Measurements from ENCODE around the gene DVL2.

DVL2 gene

DNA sequence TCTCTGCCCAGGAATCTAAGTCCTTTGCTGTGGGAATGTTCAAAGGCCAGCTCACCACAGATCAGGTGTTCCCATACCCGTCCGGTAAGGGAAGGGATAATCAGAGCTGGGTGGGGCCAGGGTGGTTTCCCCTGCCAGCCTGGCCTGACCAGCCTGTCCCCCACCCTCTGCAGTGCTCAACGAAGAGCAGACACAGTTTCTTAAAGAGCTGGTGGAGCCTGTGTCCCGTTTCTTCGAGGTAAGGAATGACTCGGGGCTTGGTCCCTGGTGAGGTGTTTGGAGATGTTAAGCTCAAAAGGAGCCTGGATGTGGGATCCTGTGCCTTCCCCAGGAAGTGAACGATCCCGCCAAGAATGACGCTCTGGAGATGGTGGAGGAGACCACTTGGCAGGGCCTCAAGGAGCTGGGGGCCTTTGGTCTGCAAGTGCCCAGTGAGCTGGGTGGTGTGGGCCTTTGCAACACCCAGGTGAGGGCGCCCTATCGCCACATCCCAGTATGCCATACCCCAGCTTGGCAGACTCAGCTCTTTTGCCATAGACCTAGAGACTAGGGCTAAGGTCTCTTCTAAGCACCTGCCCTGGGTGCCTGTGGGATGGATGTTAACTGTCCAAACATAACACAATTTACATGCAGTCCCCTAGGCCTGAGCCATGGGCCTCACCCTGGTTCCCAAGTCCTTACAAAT is 13.6 kb downstream of the DVL2 start:
- in situ Hi-C loops (cut with MboI; ENCODE audit: low sequenced_read_pairs): no loop called here

GRCh38 chr17:7219812-7220592 is 14.3 kb downstream of the DVL2 start, which contains the start of the genes ACADVL and DLG4:
Gene ACADVL (plus strand): TSS chr17:7219938. CDS start chr17:7219985, 47 bp downstream.
Gene DLG4 (minus strand): TSS chr17:7219836.
- in situ Hi-C loops (cut with MboI; ENCODE audit: low sequenced_read_pairs): no loop called here

- in situ Hi-C loops (cut with MboI; ENCODE audit: low sequenced_read_pairs): no loop called here
These were observed 15.0 kb downstream of the DVL2 start for GRCh38 chr17:7219229-7219811.

DNA sequence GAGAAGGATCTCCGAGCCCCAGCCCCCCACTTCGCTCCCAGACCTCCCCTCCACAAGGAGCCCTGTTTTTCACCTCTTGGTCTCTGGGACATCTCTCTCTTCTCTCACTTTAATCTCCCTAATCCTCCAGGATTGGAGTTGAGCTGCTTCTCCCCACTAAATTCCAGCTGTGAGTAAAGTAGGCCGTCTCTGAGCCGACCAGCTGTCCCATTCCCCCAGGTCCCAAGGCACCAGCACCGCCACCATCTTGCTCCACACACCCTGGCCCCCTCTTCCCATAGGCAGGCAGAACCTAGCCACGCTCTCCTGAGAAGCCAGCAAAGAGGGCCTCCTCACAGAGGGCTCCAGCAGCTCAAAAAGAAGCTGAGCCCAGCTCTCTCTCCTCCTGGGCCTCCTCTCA is 15.6 kb downstream of the DVL2 start:
- in situ Hi-C loops (cut with MboI; ENCODE audit: low sequenced_read_pairs): no loop called here

DNA sequence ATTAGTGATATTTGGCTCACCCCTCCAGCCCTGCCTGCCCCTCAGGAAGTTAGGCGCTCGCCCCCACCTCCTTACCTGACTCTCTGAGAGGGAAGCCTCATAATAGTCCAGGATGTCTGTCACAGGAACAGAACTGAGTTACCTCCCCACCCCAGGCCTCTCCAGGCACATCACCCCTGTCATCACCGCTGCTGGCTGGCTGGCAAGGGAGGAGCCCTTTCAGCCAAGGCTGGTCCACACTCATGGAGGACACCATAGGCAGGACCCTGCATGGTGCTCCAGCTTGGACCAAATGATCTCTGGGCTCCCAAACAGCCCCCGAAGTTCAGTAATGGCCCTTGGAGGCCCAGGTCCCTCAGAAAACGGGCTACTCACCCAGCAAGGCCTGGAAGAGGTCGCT is 16.2 kb downstream of the DVL2 start:
- in situ Hi-C loops (cut with MboI; ENCODE audit: low sequenced_read_pairs): no loop called here

DNA sequence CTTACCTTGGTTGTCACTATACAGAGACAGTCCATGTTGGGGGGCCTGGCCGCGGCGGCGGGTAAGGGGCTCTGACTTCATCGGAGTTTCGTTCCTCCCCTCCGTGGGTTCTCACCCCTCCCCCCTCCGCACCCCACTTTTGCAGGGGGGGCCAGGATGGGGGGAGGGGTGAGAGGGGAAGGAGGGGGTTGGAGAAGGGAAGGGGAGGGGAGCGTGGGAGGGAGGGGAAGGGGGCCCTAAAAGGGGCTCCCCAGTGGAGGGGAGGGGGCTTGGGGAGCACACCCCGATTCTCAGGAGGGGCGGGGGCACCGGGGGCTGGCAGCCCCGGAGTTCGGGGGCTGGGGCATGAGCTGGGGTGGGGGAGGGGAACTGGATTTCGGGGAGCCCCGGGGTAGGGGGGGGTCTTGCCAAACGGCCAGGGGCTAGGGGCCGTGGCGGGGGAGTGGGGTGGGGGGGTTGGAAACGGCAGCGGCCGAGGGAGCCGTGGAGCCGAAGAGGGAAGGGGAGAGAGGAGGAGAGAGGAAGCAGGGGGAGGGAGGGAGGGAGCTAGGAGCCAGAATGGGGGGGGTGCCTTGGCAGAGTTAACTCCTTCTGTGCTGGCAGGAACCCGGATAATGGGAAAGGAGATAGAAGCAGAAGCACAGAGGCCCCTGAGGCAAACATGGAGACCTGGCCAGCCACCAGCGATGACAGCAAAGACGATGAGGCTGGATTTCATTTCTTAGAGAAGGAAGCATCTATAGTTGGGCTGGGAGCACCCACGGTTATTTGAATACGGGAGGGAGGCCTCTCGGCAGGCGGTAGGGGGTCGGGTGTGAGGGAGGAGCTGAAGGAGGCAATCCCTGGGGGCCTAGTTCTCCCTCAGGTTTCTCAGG is 17.0 kb downstream of the DVL2 start:
- in situ Hi-C loops (cut with MboI; ENCODE audit: low sequenced_read_pairs): no loop called here

DNA sequence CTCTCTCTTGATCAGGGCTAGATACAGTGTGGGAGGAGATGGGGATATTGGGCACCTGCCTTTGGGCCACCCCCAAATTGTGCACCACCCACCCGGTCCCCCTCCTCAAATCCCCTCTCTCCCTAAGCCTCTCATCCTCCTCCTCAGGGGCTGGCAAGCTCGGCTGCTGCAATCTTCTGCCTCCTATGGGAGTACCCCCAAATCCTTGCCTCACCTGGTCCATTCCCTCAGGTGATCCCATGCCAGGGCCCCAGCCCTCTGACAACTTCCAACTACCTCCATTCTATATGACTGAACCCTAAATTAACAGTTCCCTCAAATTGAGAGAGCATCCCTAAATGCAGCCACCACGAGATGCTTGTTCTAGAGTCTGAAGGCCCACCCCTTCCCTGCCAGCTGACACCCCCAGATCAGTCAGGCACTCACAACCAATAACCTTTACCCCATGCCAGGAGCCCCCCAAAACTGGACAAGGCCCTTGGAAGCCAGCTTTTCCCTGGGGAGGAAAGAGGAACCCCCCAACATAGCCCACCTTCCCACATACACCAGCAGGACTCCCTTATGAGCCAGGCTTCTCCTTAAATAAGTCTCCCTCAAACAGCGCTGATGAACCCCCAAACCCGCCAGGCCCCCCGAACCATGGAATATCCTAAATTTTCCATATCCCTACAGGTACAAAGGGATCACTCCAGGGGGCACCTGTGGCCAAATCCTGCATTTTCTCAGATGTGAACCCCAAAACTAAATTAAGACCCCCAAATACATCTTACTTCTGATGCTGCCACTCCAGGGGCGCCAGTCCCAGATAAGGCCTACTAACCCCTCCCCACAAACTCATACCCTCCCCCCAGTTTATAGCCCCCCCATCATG is 17.8 kb downstream of the DVL2 start:
- in situ Hi-C loops (cut with MboI; ENCODE audit: low sequenced_read_pairs): no loop called here

DNA sequence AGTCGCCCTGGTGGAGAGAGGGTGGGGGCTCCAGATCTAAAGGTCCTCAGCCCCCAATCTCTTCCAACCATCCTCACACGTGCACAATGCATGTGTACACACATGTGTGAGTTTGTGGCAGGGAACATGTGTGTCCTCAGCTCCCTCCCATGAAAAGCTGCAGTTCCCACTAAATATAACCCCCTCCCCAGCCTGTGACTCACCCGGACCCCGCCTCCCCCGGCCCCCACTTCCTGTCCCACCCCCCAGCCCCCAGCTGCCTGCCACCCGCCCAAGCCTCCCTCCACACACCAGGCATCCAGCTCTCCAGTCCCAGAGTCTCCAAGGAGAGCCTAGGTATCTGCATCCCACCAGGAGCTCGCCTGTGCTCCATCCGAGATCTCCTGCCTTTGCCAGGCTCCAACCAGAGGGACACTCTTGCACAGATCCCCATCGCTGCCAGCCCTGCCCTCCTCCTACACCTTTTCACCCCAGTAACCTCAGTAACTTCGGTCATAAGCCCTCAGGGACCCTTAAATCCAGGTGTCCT is 18.6 kb downstream of the DVL2 start:
- in situ Hi-C loops (cut with MboI; ENCODE audit: low sequenced_read_pairs): no loop called here

GRCh38 chr17:7215136-7215638 is 19.1 kb downstream of the DVL2 start:
- in situ Hi-C loops (cut with MboI; ENCODE audit: low sequenced_read_pairs): no loop called here

- in situ Hi-C loops (cut with MboI; ENCODE audit: low sequenced_read_pairs): no loop called here
These were observed 19.8 kb downstream of the DVL2 start for GRCh38 chr17:7214300-7215135.

GRCh38 chr17:7213895-7214299 is 20.4 kb downstream of the DVL2 start:
- in situ Hi-C loops (cut with MboI; ENCODE audit: low sequenced_read_pairs): no loop called here

GRCh38 chr17:7211491-7212273 is 22.6 kb downstream of the DVL2 start:
- in situ Hi-C loops (cut with MboI; ENCODE audit: low sequenced_read_pairs): no loop called here

GRCh38 chr17:7208754-7209460 is 25.4 kb downstream of the DVL2 start:
- in situ Hi-C loops (cut with MboI; ENCODE audit: low sequenced_read_pairs): no loop called here

DNA sequence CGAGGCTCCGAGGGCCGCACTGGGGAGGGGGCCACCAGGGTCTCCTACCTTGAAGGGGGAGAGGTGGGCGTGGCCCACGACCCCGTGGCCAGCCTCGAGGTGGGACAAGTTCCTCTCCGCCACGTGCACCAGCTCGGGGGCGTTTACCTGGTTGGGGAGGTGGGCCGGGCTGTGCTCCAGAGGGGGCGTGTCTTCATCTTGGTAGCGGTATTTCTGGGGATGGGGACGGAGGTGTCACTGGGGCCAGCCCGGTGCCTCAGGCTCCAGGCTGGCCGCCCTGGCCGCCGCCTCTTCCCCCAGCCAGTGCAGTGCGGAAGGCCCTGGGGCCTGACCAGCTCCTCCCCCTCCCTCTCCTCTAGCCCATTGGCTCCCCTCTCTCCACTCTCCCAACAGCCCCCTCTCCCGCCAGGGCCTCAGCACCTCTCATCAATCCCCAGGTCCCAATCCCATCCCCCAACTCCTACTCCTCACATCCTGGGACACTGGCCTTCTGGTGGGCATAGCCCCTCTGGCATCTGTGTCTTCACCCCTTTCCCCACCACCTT is 26.2 kb downstream of the DVL2 start:
- in situ Hi-C loops (cut with MboI; ENCODE audit: low sequenced_read_pairs): no loop called here

GRCh38 chr17:7207120-7208001 is 27.0 kb downstream of the DVL2 start:
- in situ Hi-C loops (cut with MboI; ENCODE audit: low sequenced_read_pairs): no loop called here

GRCh38 chr17:7205561-7205960 is 28.8 kb downstream of the DVL2 start:
- in situ Hi-C loops (cut with MboI; ENCODE audit: low sequenced_read_pairs): no loop called here
